WTC11 (cell line): ENCODE results near the gene SMIM28. TPM values are rescaled to one million over a fixed set of nuclear protein-coding genes. Genes with fewer than 3 reads are reported as not detected.

Experiments
- ATAC-seq: fragments of 200-7000 bp; cut with Tn5 transposase; 2 replicates; pipeline ENCODE4 v1.10.0; 2021; ENCODE audit warnings: mild to moderate bottlenecking, moderate library complexity
- CTCF ChIA-PET: fragments of 300-600 bp; sonication (Branson Sonifier 250); formaldehyde crosslinking; loops from one replicate; lab custom pipeline; 2021; ENCODE audit warnings: antibody characterized with exemption; lab: Charles Lee
- POLR2A ChIA-PET: fragments of 350-600 bp; sonication (Branson Sonifier 250); formaldehyde crosslinking; loops from one replicate; lab custom pipeline; 2021; ENCODE audit warnings: antibody characterized with exemption; lab: Charles Lee
- DNase-seq: peaks from one replicate; pipeline ENCODE4 v3.0.0; 2021; ENCODE audit warnings: low spot score
- H3K27ac Mint-ChIP-seq: 2 replicates; pipeline ENCODE4 v1.8.0; 2021; ENCODE audit warnings: mixed read lengths
- H3K27me3 Mint-ChIP-seq: 2 replicates; pipeline ENCODE4 v1.8.0; 2021; ENCODE audit warnings: low read depth, mild to moderate bottlenecking, moderate library complexity, mixed read lengths
- H3K36me3 Mint-ChIP-seq: 2 replicates; pipeline ENCODE4 v1.8.0; 2021; ENCODE audit warnings: mixed read lengths
- H3K4me1 Mint-ChIP-seq: 2 replicates; pipeline ENCODE4 v1.8.0; 2022; ENCODE audit warnings: mixed read lengths
- H3K4me3 Mint-ChIP-seq: 2 replicates; pipeline ENCODE4 v1.8.0; 2021; ENCODE audit warnings: mild to moderate bottlenecking, moderate library complexity, mixed read lengths
- H3K9me3 Mint-ChIP-seq: 2 replicates; pipeline ENCODE4 v1.8.0; 2021; ENCODE audit warnings: mixed read lengths
- AR ChIP-seq: fragments of 250-450 bp; sonication (Bioruptor Pico); IDR thresholded peaks from 2 replicates; pipeline ENCODE4 v1.9.0; 2021; ENCODE audit warnings: mild to moderate bottlenecking
- ATF3 ChIP-seq: sonication (generic); formaldehyde crosslinking; conservative IDR thresholded peaks from 2 replicates; pipeline ENCODE4 v1.8.1; 2022; ENCODE audit warnings: mild to moderate bottlenecking, missing genetic modification reagents
- CREM ChIP-seq: sonication (generic); formaldehyde crosslinking; IDR thresholded peaks from 2 replicates; pipeline ENCODE4 v1.8.1; 2022; ENCODE audit warnings: mild to moderate bottlenecking, missing genetic modification reagents, moderate library complexity
- CTCF ChIP-seq: fragments of 200-600 bp; IDR thresholded peaks from 2 replicates; pipeline ENCODE4 v1.8.0; 2022; ENCODE audit warnings: antibody characterized with exemption
- ELF4 ChIP-seq: sonication (generic); formaldehyde crosslinking; IDR thresholded peaks from 2 replicates; pipeline ENCODE4 v1.8.1; 2022; ENCODE audit warnings: low read depth, mild to moderate bottlenecking, moderate library complexity, missing genetic modification reagents
- ETV6 ChIP-seq: sonication (generic); formaldehyde crosslinking; IDR thresholded peaks from 2 replicates; pipeline ENCODE4 v1.8.1; 2022; ENCODE audit warnings: mild to moderate bottlenecking, missing genetic modification reagents
- GABPB1 ChIP-seq: sonication (generic); formaldehyde crosslinking; IDR thresholded peaks from 2 replicates; pipeline ENCODE4 v1.8.1; 2023; ENCODE audit warnings: mild to moderate bottlenecking, missing genetic modification reagents
- GRHL2 ChIP-seq: fragments of 250-450 bp; sonication (Bioruptor Pico); IDR thresholded peaks from 2 replicates; pipeline ENCODE4 v1.8.0; 2022; ENCODE audit warnings: mild to moderate bottlenecking, moderate library complexity; ENCODE audit not compliant: insufficient replicate concordance, severe bottlenecking
- HMGA2 ChIP-seq: fragments of 250-450 bp; sonication (Bioruptor Pico); IDR thresholded peaks from 2 replicates; pipeline ENCODE4 v1.4.0; 2021; ENCODE audit warnings: mild to moderate bottlenecking, moderate library complexity
- IRF1 ChIP-seq: sonication (generic); formaldehyde crosslinking; IDR thresholded peaks from 2 replicates; pipeline ENCODE4 v1.8.0; 2023; ENCODE audit warnings: missing genetic modification reagents
- NFYB ChIP-seq: sonication (generic); formaldehyde crosslinking; conservative IDR thresholded peaks from 2 replicates; pipeline ENCODE4 v1.8.0; 2022; ENCODE audit warnings: low read depth, missing genetic modification reagents
- PRRX2 ChIP-seq: fragments of 250-450 bp; sonication (Bioruptor Pico); IDR thresholded peaks from 2 replicates; pipeline ENCODE4 v1.8.0; 2021; ENCODE audit warnings: mild to moderate bottlenecking
- SMAD3 ChIP-seq: sonication (generic); formaldehyde crosslinking; IDR thresholded peaks from 2 replicates; pipeline ENCODE4 v1.8.0; 2022; ENCODE audit warnings: missing genetic modification reagents, mild to moderate bottlenecking, borderline replicate concordance
- USF1 ChIP-seq: sonication (generic); formaldehyde crosslinking; IDR thresholded peaks from 2 replicates; pipeline ENCODE4 v1.8.0; 2022; ENCODE audit warnings: mild to moderate bottlenecking, missing genetic modification reagents
- USF2 ChIP-seq: sonication (generic); formaldehyde crosslinking; IDR thresholded peaks from 2 replicates; pipeline ENCODE4 v1.8.1; 2023; ENCODE audit warnings: mild to moderate bottlenecking, missing genetic modification reagents, moderate library complexity
- ZBTB43 ChIP-seq: sonication (generic); formaldehyde crosslinking; IDR thresholded peaks from 2 replicates; pipeline ENCODE4 v1.8.1; 2023; ENCODE audit warnings: mild to moderate bottlenecking, missing genetic modification reagents
- ZNF232 ChIP-seq: sonication (generic); formaldehyde crosslinking; IDR thresholded peaks from 2 replicates; pipeline ENCODE4 v1.8.0; 2022; ENCODE audit warnings: mild to moderate bottlenecking, missing genetic modification reagents
- ZNF263 ChIP-seq: sonication (generic); formaldehyde crosslinking; IDR thresholded peaks from 2 replicates; pipeline ENCODE4 v1.8.1; 2022; ENCODE audit warnings: low read depth, mild to moderate bottlenecking, moderate library complexity, missing genetic modification reagents
- ZNF416 ChIP-seq: fragments of 250-450 bp; sonication (Bioruptor Pico); IDR thresholded peaks from 2 replicates; pipeline ENCODE4 v1.9.0; 2021; ENCODE audit warnings: mild to moderate bottlenecking, inconsistent platforms
- ZSCAN18 ChIP-seq: fragments of 250-450 bp; sonication (Bioruptor Pico); IDR thresholded peaks from 2 replicates; pipeline ENCODE4 v2.1.2; 2022; ENCODE audit warnings: mild to moderate bottlenecking, moderate library complexity
- total RNA-seq: library from RNA; stranded (reverse); gene quantifications from 3 replicates; pipeline ENCODE4 v1.2.3, GENCODE V29; 2021

The SMIM28 gene
- total RNA-seq, 1 experiment from 2014 or later, result not detected

GRCh38 chr6:138416206-138416605, 38.5 kb downstream of the SMIM28 start:
- ATAC-seq, result no peak
- DNase-seq, result no peak
- no peak overlapping the region for H3K4me3 Mint-ChIP-seq
- H3K9me3 Mint-ChIP-seq, result peaks cover 3% of the 10 kb centered on the region
- H3K27ac Mint-ChIP-seq, result no peak overlapping the region
- TF ChIP-seq NFYB (CRISPR knock-in tag) (no peak), HMGA2 (CRISPR knock-in tag) (no peak), USF2 (CRISPR knock-in tag) (no peak), SMAD3 (CRISPR knock-in tag) (no peak), ETV6 (CRISPR knock-in tag) (no peak), USF1 (CRISPR knock-in tag) (no peak), GRHL2 (CRISPR knock-in tag) (no peak), CREM (CRISPR knock-in tag) (no peak), AR (CRISPR knock-in tag) (no peak), ZSCAN18 (no peak), IRF1 (CRISPR knock-in tag) (no peak), PRRX2 (no peak), CTCF (no peak), ZBTB43 (CRISPR knock-in tag) (no peak), ZNF416 (CRISPR knock-in tag) (no peak), ATF3 (CRISPR knock-in tag) (no peak), ZNF232 (CRISPR knock-in tag) (no peak), GABPB1 (CRISPR knock-in tag) (no peak), ZNF263 (CRISPR knock-in tag) (no peak), ELF4 (CRISPR knock-in tag) (no peak)
- CTCF ChIA-PET, result interaction anchor here (0.5 to 2.0 kb wide), 4 partner anchors 12 to 538 kb away, joined by 3 to 6 read pairs (median 3); partner anchors contain the start of gene HEBP2
- H3K36me3 Mint-ChIP-seq, result peaks cover 50% of the 10 kb centered on the region
- H3K4me1 Mint-ChIP-seq, result no peaks in the 10 kb centered on the region
- POLR2A ChIA-PET, result no interaction called here
- H3K27me3 Mint-ChIP-seq, result no peaks in the 10 kb centered on the region
